HT1080 (cell line): ENCODE results near the gene FAM184B. TPM values are rescaled to one million over a fixed set of nuclear protein-coding genes. Genes with fewer than 3 reads are reported as not detected.

ENCODE experiments used
- DNase-seq: peaks from one replicate; pipeline ENCODE4 v3.0.0-alpha.2; 2015; ENCODE audit warnings: low read depth
- total RNA-seq: library from RNA; depleted of rRNA; stranded (reverse); fragments of >200 nt; shearing (Covaris generic); gene quantifications from 2 replicates; pipeline ENCODE4 v1.2.3, GENCODE V29; 2014

The FAM184B gene
- total RNA-seq, 1 experiment from 2014 or later = 0.02 TPM

GRCh38 chr4:17639136-17639535 is 142.3 kb downstream of the FAM184B start:
- DNase-seq = no peak

GRCh38 chr4:17636696-17637622 is 144.5 kb downstream of the FAM184B start:
- peak; percentile 71 for DNase-seq

GRCh38 chr4:17636341-17636695 is 145.1 kb downstream of the FAM184B start:
- no peak for DNase-seq

- no peak for DNase-seq
Measured at GRCh38 chr4:17635056-17635455, 146.4 kb downstream of the FAM184B start.

GRCh38 chr4:17633600-17633999 is 147.8 kb downstream of the FAM184B start:
- DNase-seq = no peak

- no peak for DNase-seq
Measured at GRCh38 chr4:17630228-17630627, 151.2 kb downstream of the FAM184B start.

GRCh38 chr4:17624821-17625220 is 156.6 kb downstream of the FAM184B start:
- no peak for DNase-seq

- DNase-seq = no peak
Measured at GRCh38 chr4:17623451-17624001, 157.9 kb downstream of the FAM184B start.

GRCh38 chr4:17619416-17620105 is 161.9 kb downstream of the FAM184B start:
- DNase-seq = no peak

- DNase-seq = no peak
Measured at GRCh38 chr4:17618926-17619325, 162.5 kb downstream of the FAM184B start.

GRCh38 chr4:17616283-17616682 is 165.1 kb downstream of the FAM184B start:
- no peak for DNase-seq

GRCh38 chr4:17614416-17615299 is 166.8 kb downstream of the FAM184B start, which contains the start of gene MED28:
Gene MED28, plus strand, starts transcription at chr4:17614641. Its CDS starts 14 bp downstream, at chr4:17614655.
- DNase-seq = peak; percentile 88

GRCh38 chr4:17613761-17614415 is 167.5 kb downstream of the FAM184B start:
- DNase-seq = peak; percentile 6

- no peak for DNase-seq
Measured at GRCh38 chr4:17605236-17605635, 176.2 kb downstream of the FAM184B start.

GRCh38 chr4:17599826-17600225 is 181.6 kb downstream of the FAM184B start:
- no peak for DNase-seq

GRCh38 chr4:17597517-17597916 is 183.9 kb downstream of the FAM184B start:
- DNase-seq = peak; percentile 30

GRCh38 chr4:17595471-17596005 is 185.9 kb downstream of the FAM184B start:
- no peak for DNase-seq

GRCh38 chr4:17589355-17589754 is 192.1 kb downstream of the FAM184B start:
- DNase-seq = no peak

- no peak for DNase-seq
Measured at GRCh38 chr4:17587094-17587822, 194.2 kb downstream of the FAM184B start.
